ENCODE results near the gene ZKSCAN1.
"Not testable (repeated sequence)": the region's sequence is repeated elsewhere in the genome, so short reads cannot be mapped to it uniquely, and the experiment has no call there.

ZKSCAN1 gene

DNA sequence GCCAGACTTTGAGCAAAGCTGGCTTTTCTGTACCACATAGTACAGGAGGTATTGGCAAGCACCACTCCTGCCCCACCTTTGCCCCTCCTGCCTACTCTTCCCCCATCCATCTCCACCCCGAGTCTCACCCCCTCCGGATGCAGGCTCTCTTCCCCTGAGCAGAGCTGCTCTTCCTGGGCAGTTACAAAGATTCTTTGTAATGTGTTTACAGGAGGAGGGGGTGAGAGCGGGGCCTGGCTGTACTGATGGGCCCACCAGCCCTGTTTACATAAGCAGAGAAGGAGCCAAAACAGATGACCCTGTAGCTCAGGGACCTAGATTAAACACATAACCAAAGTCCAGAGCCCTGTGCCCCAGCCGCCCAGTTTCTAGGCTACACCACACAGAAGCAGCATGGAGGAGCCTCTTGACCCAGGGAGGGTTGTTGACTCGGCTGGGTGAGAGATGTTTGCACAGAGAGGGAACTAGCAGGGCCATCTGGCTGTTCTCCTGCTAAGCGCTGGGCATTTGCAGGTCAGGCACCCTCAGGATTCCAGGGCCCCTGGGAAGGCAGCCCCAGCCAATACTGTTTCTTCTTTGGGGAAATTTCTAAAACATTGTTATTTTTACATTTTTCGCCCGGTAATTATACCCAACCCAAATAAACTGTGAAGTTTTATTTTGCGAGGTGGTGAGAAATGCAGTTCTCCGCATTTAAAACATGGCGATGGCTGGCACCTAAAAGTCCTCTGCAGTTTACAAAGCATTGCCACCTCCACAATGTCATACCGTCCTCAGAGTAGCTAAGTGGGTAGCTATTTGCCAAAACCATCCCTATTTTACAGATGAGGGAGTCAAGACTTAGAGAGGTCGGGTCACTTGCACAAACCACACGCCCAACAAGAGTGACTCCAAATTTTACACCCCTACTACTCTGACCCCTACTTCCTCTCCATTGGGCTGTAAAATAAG, 11.4 kb upstream of the ZKSCAN1 start:
- DNase-seq (ENCODE audit: low spot score): no peak
- in situ Hi-C loops (cut with MboI; ENCODE audit: low pct_unique_long_range_greater_than_20kb, low sequenced_read_pairs, unreplicated experiment): no loop called here
- TF ChIP-seq, protein P1, sequence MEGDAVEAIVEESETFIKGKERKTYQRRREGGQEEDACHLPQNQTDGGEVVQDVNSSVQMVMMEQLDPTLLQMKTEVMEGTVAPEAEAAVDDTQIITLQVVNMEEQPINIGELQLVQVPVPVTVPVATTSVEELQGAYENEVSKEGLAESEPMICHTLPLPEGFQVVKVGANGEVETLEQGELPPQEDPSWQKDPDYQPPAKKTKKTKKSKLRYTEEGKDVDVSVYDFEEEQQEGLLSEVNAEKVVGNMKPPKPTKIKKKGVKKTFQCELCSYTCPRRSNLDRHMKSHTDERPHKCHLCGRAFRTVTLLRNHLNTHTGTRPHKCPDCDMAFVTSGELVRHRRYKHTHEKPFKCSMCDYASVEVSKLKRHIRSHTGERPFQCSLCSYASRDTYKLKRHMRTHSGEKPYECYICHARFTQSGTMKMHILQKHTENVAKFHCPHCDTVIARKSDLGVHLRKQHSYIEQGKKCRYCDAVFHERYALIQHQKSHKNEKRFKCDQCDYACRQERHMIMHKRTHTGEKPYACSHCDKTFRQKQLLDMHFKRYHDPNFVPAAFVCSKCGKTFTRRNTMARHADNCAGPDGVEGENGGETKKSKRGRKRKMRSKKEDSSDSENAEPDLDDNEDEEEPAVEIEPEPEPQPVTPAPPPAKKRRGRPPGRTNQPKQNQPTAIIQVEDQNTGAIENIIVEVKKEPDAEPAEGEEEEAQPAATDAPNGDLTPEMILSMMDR (IDR thresholded peaks at IDR 0.05; ENCODE audit: extremely low read depth, insufficient read depth, missing control alignments): no peak

DNA sequence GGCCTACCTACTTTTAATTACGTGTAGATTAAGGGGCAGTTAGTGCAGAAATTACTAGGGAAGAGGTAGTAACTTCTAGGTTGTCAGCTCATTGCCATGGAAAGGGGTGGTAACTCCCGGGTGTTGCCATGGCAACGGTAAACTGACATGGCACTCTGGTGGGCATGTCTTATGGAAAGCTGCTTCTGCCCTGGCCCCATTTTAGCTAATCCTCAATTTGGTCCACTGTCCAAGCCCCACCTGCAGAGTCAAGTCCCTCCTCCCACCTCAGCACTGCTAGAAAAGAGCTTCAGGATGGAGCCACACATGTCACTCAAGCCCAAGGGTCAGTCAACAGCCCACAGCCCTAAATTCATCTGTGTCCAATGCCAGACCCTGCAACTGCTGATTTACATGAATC, 7.5 kb upstream of the ZKSCAN1 start:
- DNase-seq (ENCODE audit: low spot score): no peak
- in situ Hi-C loops (cut with MboI; ENCODE audit: low pct_unique_long_range_greater_than_20kb, low sequenced_read_pairs, unreplicated experiment): no loop called here

DNA sequence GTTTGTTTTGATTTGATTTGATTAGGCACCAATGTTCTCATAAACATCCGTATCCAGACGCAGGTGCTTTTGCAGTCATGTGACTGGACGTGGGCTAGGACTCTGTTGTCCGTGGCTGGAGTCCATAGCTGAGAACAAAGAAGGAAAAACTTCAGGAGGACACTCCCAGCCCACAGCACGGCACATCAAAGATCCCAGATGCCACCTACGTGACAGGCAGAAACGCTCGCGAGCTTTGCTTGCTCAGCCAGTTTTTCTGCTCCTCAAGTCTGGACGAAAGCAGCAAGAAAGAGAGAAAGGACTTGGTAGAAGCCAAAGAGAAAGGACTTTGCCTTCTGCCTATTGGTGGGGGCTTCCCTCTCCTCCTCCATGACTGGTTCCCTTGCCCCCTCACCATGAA, 6.9 kb upstream of the ZKSCAN1 start:
- in situ Hi-C loops (cut with MboI; ENCODE audit: low pct_unique_long_range_greater_than_20kb, low sequenced_read_pairs, unreplicated experiment): no loop called here
- TF ChIP-seq, protein P1 (IDR thresholded peaks at IDR 0.05; ENCODE audit: extremely low read depth, insufficient read depth, missing control alignments): no peak
- DNase-seq (ENCODE audit: low spot score): no peak

More for the DNA sequence above, 7.5 kb upstream of the ZKSCAN1 start:
- TF ChIP-seq, protein P1 (IDR thresholded peaks at IDR 0.05; ENCODE audit: extremely low read depth, insufficient read depth, missing control alignments): no peak

DNA sequence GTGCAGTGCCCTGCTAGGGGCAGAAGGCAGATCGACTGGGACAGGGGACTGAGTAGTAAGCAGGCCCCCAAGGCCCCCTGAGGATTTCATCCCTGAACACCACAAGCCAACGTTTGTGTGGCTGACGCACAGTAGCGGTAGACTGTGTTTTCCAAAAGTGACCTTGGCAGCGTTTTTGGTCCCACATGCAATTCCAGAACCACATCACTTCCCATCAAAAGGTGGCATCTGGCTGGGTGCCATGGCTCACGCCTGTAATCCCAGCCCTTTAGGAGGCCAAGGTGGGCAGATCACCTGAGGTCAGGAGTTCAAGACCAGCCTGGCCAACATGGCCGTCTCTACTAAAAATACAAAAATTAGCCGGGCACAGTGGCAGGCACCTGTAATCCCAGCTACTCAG, 5.4 kb upstream of the ZKSCAN1 start:
- in situ Hi-C loops (cut with MboI; ENCODE audit: low pct_unique_long_range_greater_than_20kb, low sequenced_read_pairs, unreplicated experiment): not testable (repeated sequence)

DNA sequence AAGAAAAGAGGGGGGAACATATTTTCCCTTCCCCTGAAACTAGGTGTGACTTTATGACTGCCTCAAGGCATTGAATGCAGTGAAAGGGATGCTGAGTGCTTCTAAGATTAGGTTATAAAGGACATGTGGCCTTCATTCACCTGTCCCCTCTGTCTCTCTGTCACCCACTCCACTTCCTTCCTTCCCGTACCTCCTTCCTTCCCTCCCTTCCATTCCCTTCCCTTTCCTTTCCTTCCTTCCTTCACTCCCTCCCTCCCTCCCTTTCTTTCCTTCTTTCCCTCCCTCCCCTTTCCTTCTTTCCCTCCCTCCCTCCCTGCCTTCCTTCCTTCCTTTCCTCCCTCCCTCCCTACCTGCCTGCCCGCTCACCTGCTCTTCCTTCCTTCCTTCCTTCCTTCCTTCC, 4.5 kb upstream of the ZKSCAN1 start:
- TF ChIP-seq, protein P1 (IDR thresholded peaks at IDR 0.05; ENCODE audit: extremely low read depth, insufficient read depth, missing control alignments): no peak
- in situ Hi-C loops (cut with MboI; ENCODE audit: low pct_unique_long_range_greater_than_20kb, low sequenced_read_pairs, unreplicated experiment): no loop called here
- DNase-seq (ENCODE audit: low spot score): no peak

More for the DNA sequence above, 5.4 kb upstream of the ZKSCAN1 start:
- not testable (repeated sequence) for DNase-seq (ENCODE audit: low spot score)

DNA sequence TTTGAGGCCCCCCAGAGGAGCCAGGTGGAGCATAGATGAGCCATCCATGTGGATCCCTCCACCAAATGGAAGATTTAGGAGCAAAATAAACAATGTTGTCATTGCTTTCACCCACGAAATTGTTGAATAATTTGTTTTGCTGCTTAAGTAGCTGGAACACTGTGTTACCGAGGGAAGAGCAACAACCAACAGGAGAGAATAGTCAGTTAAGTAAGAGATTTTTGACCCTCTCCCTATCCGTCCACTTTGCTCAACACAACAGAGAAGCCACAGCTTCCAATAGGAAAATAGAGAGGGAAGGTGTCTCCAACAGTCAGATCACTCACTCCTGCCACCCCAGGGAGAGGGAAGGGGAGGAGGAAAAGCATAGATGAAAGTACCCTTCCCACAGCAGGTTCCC, 3.9 kb upstream of the ZKSCAN1 start:
- DNase-seq (ENCODE audit: low spot score): no peak
- TF ChIP-seq, protein P1 (IDR thresholded peaks at IDR 0.05; ENCODE audit: extremely low read depth, insufficient read depth, missing control alignments): no peak
- in situ Hi-C loops (cut with MboI; ENCODE audit: low pct_unique_long_range_greater_than_20kb, low sequenced_read_pairs, unreplicated experiment): no loop called here

DNA sequence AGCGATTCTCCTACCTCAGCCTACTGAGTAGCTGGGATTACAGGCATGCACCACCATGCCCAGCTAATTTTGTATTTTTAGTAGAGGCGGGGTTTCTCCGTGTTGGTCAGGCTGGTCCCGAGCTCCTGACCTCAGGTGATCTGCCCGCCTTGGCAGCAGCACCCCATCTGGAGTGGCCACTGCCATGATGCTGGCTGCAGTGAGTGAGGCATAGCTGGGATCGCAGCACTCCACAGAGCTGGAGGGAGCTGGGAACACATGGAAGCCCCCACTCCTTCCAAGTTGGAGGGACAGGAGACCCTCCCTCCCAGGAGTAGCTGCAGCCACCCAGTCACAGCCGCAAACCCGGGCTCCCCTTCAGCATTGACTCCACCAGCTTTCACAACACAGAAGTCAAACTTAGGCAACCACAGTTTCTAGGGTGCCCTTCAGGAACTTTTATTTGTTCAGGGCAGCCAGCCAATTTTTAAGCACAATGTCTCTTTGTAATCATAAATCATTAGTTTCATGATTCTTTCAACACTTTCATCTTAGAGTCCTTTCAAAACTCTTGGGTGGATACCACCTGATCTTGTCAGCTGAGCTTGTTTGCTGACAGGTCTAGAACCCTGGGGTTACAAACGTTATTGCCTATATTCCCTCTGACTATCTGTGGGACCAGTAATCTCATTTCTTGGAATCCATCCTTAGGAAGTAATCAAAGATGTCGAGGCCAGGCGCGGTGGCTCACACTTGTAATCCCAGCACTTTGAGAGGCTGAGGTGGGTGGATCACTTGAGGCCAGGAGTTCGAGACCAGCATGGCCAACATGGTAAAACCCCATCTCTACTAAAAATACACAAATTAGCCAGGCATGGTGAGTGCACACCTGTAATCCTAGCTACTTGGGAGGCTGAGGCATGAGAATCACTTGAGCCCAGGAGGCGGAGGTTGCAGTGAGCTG, 2.7 kb upstream of the ZKSCAN1 start:
- DNase-seq (ENCODE audit: low spot score); in situ Hi-C loops (cut with MboI; ENCODE audit: low pct_unique_long_range_greater_than_20kb, low sequenced_read_pairs, unreplicated experiment): not testable (repeated sequence)

All from GM13977 (cell line).